HG03135 (cell line): ENCODE results near the gene ITPR1.
A peak's percentile ranks its signal among the peaks of the same experiment; 100 is the strongest.

Source experiments
- ATAC-seq: cut with Tn5 transposase; IDR thresholded peaks from one replicate; pipeline ENCODE4 v1.9.1; 2021; ENCODE audit warnings: mild to moderate bottlenecking, moderate library complexity; ENCODE audit not compliant: unreplicated experiment

Gene ITPR1

DNA sequence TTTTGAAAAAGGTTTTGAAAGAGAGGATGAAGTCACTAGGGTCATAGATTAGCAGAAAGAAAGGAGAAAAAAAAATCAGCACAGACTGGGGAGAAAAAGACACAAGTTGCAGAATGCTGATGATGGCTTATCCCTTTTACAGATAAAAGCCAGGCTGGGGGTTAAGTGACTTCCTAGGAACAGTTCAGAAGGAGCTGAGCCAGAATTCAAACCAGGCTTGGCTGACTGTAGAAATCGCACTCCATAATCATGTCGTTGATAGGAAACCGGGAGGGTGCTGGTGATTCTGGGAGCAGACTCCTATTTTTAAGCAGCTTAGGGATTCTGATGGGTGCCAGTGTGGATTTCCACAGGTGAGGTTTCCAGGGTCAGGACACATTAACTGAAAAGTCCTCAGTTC, 326.6 kb downstream of the ITPR1 start:
- no peak for ATAC-seq

DNA sequence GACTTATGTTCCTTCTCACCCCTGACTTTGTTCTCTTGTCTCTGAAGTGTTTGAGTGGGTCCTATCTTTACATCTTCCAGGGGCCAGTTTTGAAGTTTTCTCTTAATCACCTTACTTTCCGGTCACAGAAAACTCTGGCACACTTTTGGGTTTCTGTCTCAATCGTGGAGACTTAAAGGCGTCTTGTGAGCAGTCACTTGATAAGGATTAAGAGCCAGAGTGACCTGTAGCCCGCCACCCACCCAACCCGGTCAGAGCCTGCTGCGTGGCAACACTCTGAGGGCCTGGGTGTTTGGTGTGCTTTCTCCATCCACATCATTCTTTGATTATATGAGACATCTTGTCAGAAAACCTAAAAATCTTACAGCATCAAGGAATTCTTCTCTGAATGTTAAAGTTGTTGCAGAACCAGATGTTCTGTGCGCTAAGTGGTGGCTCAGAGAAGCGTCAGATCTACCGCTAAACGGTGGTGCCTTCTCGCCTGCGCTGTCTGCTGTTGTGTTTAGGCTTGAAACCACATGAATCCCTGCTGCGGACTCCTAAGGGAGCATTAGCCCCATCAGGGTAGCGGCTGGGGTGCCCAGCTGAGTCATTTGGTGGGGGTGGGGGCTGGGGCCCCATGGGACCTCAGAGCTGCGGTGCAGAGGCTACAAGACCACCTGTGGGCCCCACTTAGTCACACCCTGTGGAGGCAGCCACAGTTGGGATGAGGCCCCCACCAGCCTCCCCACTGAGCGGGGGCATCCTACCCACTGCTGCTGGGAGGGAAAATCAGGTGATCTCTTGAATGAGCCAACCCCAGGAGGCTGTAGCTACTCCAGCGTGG, 327.4 kb downstream of the ITPR1 start:
- ATAC-seq: no peak

DNA sequence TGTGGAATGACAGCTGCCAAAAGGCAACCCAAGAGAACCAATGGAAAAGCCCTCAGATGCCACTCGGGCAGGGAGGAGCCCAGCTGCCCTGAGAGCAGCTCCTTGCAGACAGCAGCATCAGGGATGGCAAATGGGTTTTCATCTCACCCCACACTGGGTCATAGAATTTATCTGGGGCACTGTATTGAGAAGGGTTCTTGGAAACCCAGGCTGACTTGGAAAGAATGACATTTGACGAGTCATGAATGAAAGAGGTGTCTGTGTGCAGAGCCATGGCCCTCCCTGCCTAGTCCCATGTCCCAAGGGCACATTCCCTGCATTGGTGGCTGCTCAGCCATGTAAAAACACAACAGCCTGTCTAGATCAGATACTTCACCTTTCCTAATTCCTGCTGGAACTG, 328.2 kb downstream of the ITPR1 start:
- ATAC-seq: no peak

DNA sequence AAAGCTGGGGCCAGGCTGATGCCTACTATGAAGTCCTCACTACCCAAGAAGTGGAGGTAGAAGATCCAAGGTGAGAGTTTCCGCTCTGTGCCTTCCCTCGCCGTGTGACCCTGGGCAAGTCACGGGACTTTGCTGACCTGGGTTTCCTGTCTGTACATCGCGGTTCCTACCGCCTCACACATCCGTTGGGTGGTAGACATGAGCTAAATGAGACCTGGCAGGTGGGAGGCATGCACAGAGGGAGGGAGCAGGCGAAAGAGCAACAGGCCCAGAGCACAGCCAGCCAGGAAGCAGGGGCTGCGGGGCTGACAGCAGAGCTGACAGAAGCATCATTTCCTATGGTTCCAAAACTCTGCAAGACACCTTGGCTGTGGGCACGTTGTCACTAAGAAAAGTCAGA, 328.8 kb downstream of the ITPR1 start:
- peak; percentile 53 for ATAC-seq

DNA sequence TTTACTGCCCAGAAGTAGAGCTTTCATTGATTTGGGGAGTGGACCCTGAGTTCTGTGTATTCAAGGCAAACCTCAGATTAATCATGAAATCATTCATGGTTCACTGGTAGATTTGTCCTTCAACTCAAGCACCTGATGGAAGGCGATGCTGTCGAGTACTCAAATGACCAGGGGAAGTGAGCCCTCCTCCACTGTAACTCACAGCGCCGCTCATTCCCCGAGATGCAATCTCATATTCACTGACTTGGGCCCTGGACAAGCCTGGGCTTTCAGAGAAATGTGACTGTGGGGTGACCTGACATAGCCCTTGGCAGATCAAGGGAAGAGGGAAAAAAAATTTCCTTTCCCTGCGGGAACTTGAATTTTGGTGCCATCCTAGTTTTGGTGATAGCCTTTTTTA, 329.4 kb downstream of the ITPR1 start:
- no peak for ATAC-seq

DNA sequence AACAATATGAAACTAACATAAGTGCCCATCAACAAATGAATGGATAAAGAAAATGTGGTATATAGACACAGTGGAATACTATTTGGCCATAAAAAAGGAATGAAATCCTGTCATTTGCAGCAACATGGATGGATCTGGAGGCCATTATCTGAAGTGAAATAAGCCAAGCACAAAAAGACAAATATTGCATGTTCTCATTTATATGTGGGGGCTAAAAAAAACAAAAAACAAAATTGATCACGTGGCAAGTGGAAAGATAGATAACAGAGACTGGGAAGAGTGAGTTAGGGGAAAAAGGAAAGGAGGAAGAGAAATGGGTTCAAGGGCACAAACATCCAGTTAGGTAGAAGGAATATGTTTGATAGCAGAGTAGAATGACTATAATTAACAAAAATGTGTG, 330.2 kb downstream of the ITPR1 start:
- ATAC-seq: no peak

DNA sequence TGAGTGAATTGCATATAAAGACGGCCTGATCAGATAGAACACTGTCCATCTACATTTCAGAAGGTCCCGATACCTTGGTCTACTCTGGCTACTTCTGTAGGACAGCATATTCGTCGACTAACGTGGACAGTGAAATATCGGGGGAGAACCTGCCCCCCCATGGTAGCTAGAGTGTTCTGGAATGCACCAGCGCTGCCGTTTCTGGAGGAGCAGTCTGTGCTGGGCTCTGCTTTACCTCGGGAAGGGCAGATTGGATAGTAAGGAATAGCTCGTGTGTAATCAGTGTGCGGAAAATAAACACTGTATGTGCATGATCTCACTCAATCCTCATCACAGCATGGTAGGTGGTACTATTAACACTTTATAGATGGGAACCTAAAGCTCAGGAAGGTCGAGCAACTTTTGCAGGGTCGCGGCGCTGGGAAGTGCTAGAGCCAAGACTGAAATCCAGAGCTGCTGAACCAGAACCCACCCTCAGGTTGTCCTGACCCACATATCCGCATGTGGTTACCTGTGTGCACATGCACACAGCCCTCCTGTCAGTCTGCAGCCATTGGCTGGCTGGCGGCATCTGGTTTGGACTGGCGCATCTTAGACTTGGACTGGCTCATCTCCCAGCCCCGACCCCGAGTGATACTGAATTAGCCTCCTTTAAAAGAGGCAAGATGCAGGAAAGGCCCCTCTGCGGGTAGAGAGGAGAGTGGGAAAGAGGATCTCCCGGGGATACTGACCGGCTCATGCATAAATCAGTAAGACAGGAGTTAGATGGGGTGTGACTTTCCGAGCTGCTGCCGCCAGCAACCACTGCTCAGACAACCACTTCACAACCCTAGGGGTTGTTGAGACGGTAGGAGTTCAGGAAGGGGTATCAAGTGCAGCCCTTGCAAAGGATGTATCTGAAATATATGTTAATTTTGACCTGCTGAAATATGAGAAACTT, 331.1 kb downstream of the ITPR1 start:
- ATAC-seq: no peak

DNA sequence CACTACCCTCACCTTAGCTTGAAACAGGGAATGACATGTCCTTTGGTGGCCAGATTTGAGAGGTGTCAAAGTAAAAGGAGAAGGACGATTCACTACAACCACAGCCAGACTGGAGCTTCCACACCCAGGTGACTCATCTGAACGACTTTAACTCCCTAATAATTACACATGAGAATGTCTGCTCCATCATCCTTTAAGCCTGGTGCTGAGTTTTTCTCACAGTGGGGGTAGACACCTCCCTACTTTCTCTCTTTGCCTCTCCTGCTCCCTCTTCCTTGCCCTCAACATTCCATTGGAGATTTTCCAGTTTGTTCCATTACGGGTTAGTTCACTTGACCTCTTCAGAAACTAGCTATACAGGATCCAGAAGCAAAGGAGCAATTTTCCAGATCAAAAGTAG, 331.8 kb downstream of the ITPR1 start:
- no peak for ATAC-seq

DNA sequence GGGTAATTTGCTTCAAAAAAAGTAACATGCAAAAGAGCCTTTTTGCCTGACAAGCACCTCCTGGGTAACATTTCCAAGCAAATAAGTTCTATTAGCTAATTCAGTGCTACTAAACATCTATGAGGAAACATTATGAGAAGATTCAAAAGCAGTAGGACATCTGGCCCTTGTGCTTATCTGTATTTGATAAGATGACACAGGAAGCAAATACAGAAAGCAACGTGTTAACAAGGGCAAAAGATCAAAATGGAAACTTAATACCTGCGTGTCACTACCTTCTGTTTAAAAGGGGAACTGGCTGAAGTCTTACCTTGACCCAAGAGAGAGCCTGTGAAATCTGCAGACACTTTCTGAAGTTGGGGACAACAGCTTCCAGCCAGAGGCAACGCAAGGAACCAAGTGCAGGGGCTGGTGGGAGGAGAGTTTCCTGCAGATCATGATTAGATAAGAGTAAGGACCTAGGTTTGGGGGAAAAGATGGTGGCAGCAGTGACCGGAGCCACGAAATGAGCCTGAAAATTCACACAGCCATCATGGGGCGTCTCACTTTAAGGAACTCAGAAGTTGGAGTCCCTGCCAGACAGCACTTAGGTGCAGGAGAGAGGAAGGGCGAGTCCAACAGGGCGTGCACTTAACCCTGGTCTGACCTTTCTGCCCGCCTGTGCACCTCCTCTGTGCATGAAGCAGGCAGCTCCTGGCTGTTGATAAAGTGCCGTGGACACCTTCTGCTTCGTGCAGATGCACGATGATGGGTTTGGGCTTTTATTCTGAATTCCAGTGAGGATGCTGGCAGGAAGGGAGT, 332.5 kb downstream of the ITPR1 start:
- no peak for ATAC-seq

DNA sequence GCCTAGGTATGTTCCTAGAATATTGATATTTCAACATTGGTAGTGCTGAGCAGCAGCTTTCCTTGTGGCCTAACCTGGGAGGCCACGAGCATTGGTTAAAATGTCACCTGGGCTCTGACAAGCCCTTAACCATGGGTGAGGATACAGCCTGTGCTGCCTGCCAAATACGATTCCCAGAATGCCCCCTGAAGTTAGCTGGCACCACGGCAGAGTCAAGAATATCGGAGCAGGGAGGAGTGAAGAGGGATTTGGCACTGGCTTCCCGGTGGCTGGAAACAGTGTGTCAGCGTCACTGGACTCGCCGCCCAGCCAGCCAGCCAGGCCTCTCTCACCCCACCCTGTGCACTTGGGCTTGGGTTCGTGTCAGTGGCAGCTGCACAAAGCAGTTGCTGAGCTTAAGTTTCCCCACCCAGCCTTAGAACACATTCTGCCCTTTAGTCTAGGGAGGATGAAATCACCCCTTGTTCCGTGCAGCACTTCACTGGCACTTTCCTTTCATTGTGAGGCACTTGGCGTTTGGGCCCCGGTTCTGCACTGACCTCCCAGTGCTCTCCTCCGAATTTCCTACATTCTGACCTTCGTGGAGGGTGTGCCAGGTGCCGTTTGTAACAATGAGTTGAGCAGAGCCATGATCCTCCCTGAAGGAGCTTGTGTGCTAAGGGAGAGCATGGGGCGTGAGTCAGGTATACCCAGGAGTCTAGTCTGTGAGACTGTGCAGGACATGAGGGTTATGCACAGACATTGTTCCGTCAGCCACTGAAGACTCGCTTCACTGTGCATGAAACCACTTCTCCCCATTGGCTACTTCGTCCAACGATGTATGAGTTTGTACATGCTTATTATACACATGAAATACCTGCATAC, 333.3 kb downstream of the ITPR1 start:
- ATAC-seq: no peak

DNA sequence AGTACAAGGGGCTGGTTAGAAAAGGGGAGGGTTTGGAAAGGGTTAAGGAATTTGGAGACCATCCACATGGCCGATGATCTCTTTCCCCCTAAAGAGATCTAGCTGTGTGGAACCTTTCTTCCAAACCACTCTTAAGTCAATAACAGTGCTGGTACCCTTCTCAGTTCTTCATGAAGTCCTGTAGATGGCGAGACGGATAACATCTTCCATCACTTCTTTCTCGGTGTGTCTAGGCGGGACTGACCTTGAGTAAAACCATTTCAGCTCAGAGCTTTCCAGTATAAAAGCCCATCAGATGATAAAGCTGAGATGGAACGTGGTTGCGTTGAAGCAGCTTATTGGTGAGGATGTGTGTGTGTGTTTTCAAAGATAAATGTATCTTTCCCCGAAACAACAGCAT, 334.6 kb downstream of the ITPR1 start:
- no peak for ATAC-seq

DNA sequence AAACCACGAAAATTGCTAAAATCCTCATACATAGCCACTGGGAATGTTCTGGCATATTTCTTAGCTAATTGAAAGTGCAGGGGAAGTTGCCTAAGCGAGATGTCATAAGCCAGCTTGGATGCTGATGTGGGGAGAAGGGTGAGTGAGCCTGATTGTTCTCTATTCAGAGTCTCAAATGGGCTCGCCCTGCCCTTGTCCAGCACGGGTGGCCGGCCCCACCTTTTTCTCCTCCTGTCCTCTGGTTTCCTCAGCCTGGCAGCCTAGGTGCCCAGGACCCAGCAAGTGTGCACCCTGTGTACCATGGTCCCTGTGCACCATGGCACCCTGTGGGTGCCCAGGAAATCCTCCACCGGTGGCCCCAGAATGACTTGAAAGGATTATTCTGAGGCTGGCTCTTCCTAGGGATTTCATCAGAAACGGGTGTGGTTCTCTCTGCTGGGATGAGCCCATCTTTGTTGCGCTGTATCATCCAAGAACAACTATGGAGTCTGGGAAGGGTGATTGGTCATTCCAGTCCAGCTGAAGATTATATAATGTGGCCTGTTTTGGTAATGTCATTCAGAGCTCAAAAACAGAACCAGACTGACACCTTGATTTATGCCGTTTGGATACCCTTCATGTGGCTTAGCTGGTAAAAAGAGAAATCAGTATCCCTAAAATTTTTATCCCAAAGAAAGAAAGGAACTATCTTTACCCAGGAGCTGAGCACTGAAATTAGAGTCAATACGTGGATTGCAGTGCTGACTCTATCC, 335.3 kb downstream of the ITPR1 start:
- ATAC-seq: no peak

DNA sequence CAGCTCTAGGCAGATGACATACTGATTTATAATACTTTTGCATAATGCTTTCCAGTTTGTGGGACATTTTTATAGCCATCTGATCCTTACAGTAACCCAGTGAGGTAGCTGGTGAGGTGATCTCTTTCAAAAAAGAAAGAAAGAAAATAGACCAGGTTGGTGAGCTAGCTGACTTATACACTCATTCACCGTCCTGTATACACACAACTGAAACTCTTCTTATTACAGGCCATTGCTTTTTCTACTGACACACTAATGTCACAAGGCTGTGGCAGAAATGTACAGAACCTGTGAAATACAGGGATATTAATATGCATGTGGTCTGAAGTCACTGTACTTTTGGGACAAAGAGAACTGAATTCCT, 335.9 kb downstream of the ITPR1 start:
- ATAC-seq: no peak

DNA sequence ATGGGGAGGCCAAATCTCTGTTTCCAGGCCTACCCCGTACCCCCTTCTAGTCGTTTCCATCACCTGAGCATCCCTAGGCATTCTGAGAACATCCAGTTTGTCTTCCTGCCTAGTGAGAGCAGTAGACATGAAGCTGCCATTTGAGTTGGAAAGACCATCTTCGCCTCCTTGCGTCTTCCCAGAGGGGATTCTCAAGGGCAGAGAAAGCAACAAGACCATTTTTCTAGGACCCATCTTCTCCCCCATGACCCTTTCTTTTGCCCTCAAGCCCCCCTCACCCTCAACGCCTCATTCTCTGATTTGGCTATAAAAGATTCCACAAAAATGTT, 337.4 kb downstream of the ITPR1 start:
- no peak for ATAC-seq

DNA sequence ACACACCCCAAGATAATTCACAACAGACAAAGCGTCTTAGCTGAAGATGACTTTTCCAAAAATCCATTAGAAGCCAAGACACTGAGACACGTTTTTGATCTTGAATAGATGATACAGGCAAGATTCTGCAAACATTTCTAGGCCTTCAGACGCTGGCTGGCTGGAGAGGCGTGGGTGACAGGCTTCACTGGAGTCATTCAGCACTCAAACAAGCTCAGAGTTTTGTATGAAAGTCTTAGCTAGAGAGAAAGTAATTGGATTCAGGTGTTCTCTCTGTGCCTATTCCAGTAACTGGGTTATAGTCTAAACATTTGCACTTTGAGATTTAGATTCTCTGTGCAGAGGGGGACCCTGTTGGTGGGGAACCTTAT, 338.4 kb downstream of the ITPR1 start:
- peak; percentile 25 for ATAC-seq

DNA sequence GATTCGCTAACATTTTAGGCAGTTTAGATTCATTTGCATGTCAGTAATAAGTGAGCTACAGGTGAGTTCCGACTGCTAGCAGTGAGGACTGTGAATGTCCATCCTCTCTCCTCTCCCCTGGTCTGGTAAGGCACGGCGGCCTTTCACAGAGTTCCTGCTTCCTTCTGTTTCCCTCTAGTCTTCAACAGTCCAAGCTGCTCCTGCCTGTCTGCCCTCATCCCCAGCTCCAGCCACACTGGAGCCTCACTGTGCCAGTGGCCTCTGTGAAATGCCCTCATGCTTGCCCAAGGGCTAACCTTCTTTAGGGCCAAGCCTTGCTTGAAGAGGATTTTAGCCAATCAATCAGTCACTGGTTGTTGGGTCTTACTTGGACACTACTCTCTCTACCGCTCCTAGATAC, 340.3 kb downstream of the ITPR1 start:
- no peak for ATAC-seq

DNA sequence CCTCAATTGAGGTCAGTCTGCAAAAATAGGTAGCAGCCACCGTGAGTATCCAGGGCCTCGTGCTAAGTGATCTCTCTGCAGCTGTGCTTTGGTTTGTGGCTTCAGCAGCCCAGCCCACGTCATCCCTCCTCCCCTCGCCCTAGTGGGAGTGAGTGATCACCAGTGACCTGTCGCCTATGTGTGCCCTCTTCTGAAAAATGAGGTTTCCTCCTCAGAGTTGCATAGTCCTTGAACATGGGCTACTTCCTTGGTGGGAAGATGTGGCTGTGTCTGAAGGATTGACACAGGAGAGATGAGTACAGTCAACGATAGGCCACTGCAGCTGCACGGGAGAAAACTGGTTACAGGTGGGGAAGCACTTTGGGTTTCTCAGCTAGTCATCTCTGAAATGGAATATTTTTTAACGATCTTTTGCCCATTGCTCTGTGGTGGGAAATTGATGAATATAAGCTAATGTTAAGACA, 341.3 kb downstream of the ITPR1 start:
- ATAC-seq: peak; percentile 54

DNA sequence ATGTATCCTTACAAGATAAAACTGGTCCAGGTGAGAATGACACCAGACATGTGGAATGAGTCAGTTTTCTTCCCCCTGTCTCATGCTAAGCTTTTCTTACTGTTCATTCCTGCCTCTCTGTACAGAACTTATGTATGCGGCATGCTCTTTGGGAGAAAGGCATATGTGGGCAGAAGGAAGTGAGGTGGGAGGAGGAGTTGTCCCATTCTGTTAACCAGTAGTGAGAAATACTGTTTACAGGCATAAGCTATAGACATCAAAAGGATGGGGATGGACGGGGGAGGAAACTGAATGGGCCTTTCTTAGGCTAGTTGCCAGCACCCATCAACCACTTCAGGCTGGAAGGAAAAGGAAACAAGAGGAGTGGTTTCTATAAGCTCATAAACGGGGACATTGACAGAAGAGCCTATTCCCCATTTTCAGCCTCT, 342.5 kb downstream of the ITPR1 start:
- no peak for ATAC-seq

DNA sequence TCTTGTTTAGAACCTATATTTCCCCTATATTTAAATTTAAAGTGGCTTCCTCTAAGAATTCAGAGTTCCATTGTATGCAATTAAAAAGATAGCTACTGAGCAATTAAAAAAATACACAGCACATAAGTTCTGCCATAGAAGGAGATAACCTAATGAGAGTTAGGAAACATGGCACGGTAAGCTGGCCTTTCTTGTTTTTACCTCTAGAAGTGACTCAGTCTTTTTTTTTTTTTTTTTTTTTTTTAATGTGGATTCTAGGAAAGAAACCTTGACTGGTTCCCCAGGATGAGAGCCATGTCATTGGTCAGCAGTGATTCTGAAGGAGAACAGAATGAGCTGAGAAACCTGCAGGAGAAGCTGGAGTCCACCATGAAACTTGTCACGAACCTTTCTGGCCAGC, 343.4 kb downstream of the ITPR1 start:
- no peak for ATAC-seq
